Tibial nerve (tissue), 3 donors: ENCODE data around the gene RNF181.

Source experiments
- CTCF ChIP-seq, 5 experiments: fragments of 200-600 bp in 3 of 5; fragments of 450-650 bp in 2 of 5; sonication (generic) in 3 of 5; IDR thresholded peaks; one replicate each; pipeline ENCODE4 v1.5.1; 2016 to 2019; ENCODE audit warnings: antibody characterized with exemption in 5 of 5, mild to moderate bottlenecking in 3 of 5, moderate library complexity in 2 of 5
- POLR2A ChIP-seq, 2 donors: fragments of 450-650 bp; IDR thresholded peaks; one replicate each; pipeline ENCODE4 v1.6.1; 2017; ENCODE audit warnings: antibody characterized with exemption in 2 of 2, mild to moderate bottlenecking in 2 of 2, moderate library complexity in 2 of 2

- TF ChIP-seq CTCF (IDR thresholded peaks at IDR 0.05) (peak in 1 of 5 experiments; percentile 5), POLR2A (IDR thresholded peaks at IDR 0.05) (no peak)
Observed at GRCh38 chr2:85589982-85590791, 5.4 kb upstream of the RNF181 start.
